Measurements from ENCODE around the gene GORASP2. TPM values are rescaled to one million over a fixed set of nuclear protein-coding genes. Genes with fewer than 3 reads are reported as not detected.

GORASP2 gene
- total RNA-seq, 1 experiment from 2014 or later, result 87.9 TPM

DNA sequence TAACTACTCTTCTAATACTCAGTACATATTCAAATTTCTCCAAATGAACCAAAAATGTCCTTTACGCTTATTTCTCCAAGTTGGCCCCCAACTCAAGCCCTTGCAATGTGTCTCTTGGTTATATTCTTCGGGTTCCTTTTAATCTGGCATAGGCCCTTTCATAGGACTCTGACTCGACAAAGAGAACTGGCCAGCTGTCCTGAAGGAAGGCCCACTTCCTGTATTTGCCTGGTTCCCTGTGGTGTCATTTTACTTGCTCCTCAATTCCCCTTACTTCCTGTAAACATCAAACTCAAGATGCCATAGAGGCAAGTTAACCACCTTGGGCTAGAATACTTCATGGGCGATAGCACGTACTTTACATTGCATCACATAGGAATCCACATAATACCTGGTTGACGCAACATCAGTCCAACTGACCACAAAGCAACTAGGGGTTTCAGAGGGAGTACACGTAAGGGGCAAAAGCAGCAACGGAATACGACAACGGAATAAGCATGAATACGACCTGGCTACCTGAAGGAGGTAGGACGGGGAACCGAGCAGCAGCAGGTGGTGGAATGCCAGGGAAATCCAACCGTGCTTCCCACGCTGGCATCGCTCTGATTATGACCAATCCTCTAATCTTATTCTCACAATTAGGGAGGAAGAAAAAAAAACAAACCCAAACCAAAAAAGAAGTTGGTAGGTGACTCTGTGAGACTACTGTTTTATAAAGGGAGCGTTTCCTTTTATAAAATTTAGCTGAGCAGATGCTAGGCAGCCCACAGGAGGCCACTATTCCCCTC is 823 bp upstream of the GORASP2 start:
- peak overlapping the region; percentile 86 for H3K27ac ChIP-seq (ENCODE audit: low read depth, low read length)
- H3K4me2 ChIP-seq (ENCODE audit: low read length), result peak overlapping the region; percentile 69
- no peaks in the 10 kb centered on the region for H3K27me3 ChIP-seq (ENCODE audit: insufficient read depth, low read length)
- H3K4me3 ChIP-seq (replicated peaks in 1 of 2; ENCODE audit: low read depth in 1 of 2, low read length in 2 of 2), result peak overlapping the region; percentile 41 to 93
- DNase-seq (ENCODE audit: low read depth, low spot score), result no peak
- TF ChIP-seq ELF1 (IDR thresholded peaks at IDR 0.05; ENCODE audit: borderline replicate concordance, low read depth), result peak; percentile 21; the same call in 1 of the 2 replicates
- no peak for TF ChIP-seq SP1 (IDR thresholded peaks at IDR 0.05; ENCODE audit: low read depth)
- no peak for TF ChIP-seq TCF7L2 (IDR thresholded peaks at IDR 0.05; ENCODE audit: borderline replicate concordance, extremely low read depth, insufficient read depth, insufficient read length)
- no peak for ATAC-seq
- intact Hi-C loops (cut with micrococcal nuclease), result no loop called here
- peak overlapping the region; percentile 54 for H3K9ac ChIP-seq (ENCODE audit: low read length)
- peaks cover 11 to 21% of the 10 kb centered on the region in 2 experiments for H3K4me1 ChIP-seq (ENCODE audit: control insufficient read depth in 1 of 2, insufficient read depth in 2 of 2, low read length in 2 of 2)
- peaks cover 40% of the 10 kb centered on the region for H3K79me2 ChIP-seq (ENCODE audit: insufficient read depth, low read length)
- RAD21 ChIA-PET (ENCODE audit: low non-redundant PET in 1 of 2, low total read pairs in 2 of 2, uncharacterized antibody in 2 of 2, unreplicated experiment in 2 of 2), result interaction anchor here in 1 of 2 experiments (1.0 kb wide), 1 partner anchor 488 kb away, joined by 3 read pairs; no protein-coding TSS in a partner anchor
- H3K36me3 ChIP-seq (ENCODE audit: control insufficient read depth in 1 of 2, insufficient read depth in 2 of 2, low read length in 2 of 2), result no peaks in the 10 kb centered on the region; a peak in 1 of 4 replicates
- H4K20me1 ChIP-seq (ENCODE audit: insufficient read depth), result peaks cover 1% of the 10 kb centered on the region; the same call in 1 of the 2 replicates
- peaks cover 0 to 10% of the 10 kb centered on the region in 2 experiments; a peak in 2 of 4 replicates for H3K9me3 ChIP-seq (ENCODE audit: control insufficient read depth in 1 of 2, insufficient read depth in 1 of 2, low read depth in 1 of 2, low read length in 2 of 2)
- CTCF ChIA-PET, result interaction anchor here (0.6 to 2.0 kb wide), 16 partner anchors 8 to 1186 kb away, joined by 3 to 9 read pairs (median 4); partner anchors contain the start of gene DYNC1I2
- H2AFZ ChIP-seq (ENCODE audit: low read depth, low read length, poor library complexity, severe bottlenecking), result peak overlapping the region; percentile 68
- POLR2A ChIA-PET, result interaction anchor here (0.9 to 1.4 kb wide), 2 partner anchors 10 to 15 kb away, joined by 3 read pairs; no protein-coding TSS in a partner anchor
- H3K9me2 ChIP-seq (ENCODE audit: insufficient read depth), result no peaks in the 10 kb centered on the region
- BruUV-seq (replicated peaks), result TSS peak; percentile 83

DNA sequence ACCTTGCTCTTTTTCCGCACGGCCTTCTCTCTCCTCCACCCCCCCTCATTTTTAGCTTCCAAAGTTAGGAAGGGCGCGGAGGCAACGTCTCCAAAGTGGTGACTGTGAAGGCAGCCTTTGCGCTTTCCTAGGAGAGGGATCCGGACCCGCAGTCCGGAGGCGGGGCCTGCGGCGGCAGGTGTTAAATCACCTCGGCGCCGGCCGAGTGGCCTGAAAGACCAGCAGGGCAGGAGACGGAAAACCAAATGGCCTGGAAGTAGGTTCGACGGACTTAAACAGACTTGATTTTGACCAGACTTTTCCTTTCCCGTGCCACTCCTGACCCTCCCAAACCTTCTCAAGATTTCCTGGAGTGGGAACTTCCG is 615 bp downstream of the GORASP2 start:
- no peaks in the 10 kb centered on the region; a peak in 1 of 4 replicates for H3K36me3 ChIP-seq (ENCODE audit: control insufficient read depth in 1 of 2, insufficient read depth in 2 of 2, low read length in 2 of 2)
- peaks cover 8% of the 10 kb centered on the region; the same call in 1 of the 2 replicates for H4K20me1 ChIP-seq (ENCODE audit: insufficient read depth)
- peak overlapping the region; percentile 83 to 93 for H3K4me3 ChIP-seq (replicated peaks in 1 of 2; ENCODE audit: low read depth in 1 of 2, low read length in 2 of 2)
- H3K9me3 ChIP-seq (ENCODE audit: control insufficient read depth in 1 of 2, insufficient read depth in 1 of 2, low read depth in 1 of 2, low read length in 2 of 2), result no peaks in the 10 kb centered on the region; a peak in 1 of 4 replicates
- peaks cover 11 to 21% of the 10 kb centered on the region in 2 experiments for H3K4me1 ChIP-seq (ENCODE audit: control insufficient read depth in 1 of 2, insufficient read depth in 2 of 2, low read length in 2 of 2)
- peak overlapping the region; percentile 96 for H3K4me2 ChIP-seq (ENCODE audit: low read length)
- H3K27ac ChIP-seq (ENCODE audit: low read depth, low read length), result peak overlapping the region; percentile 86
- ChIA-PET RAD21 (ENCODE audit: low non-redundant PET in 1 of 2, low total read pairs in 2 of 2, uncharacterized antibody in 2 of 2, unreplicated experiment in 2 of 2) (no interaction called here), POLR2A (interaction anchor here (1.4 kb wide), 1 partner anchor 12 kb away, joined by 3 read pairs; no protein-coding TSS in a partner anchor), CTCF (interaction anchor here (0.6 to 2.0 kb wide), 11 partner anchors 8 to 504 kb away, joined by 3 to 9 read pairs (median 4); partner anchors contain the start of genes DCAF17 and METTL8)
- no peaks in the 10 kb centered on the region for H3K27me3 ChIP-seq (ENCODE audit: insufficient read depth, low read length)
- no TSS peak for BruUV-seq (replicated peaks)
- DNase-seq (ENCODE audit: low read depth, low spot score) (no peak), ATAC-seq (peak; percentile 39)
- no peak overlapping the region for H2AFZ ChIP-seq (ENCODE audit: low read depth, low read length, poor library complexity, severe bottlenecking)
- peak overlapping the region; percentile 89 for H3K9ac ChIP-seq (ENCODE audit: low read length)
- peaks cover 55% of the 10 kb centered on the region for H3K79me2 ChIP-seq (ENCODE audit: insufficient read depth, low read length)
- intact Hi-C loops (cut with micrococcal nuclease), result no loop called here
- no peaks in the 10 kb centered on the region for H3K9me2 ChIP-seq (ENCODE audit: insufficient read depth)
- TF ChIP-seq SP1 (IDR thresholded peaks at IDR 0.05; ENCODE audit: low read depth) (no peak), ZFX (IDR thresholded peaks at IDR 0.05) (no peak), ELF1 (IDR thresholded peaks at IDR 0.05; ENCODE audit: borderline replicate concordance, low read depth) (no peak), EZH2 (IDR thresholded peaks at IDR 0.05) (no peak), POLR2A (IDR thresholded peaks at IDR 0.05; ENCODE audit: borderline replicate concordance, extremely low read depth, insufficient read depth, insufficient read length) (no peak), CBX3 (IDR thresholded peaks at IDR 0.05; ENCODE audit: low read depth) (no peak), CEBPB (IDR thresholded peaks at IDR 0.05; ENCODE audit: low read depth) (no peak), SRF (IDR thresholded peaks at IDR 0.05; ENCODE audit: low read depth) (no peak), ATF3 (IDR thresholded peaks at IDR 0.05) (no peak), FOSL1 (IDR thresholded peaks at IDR 0.05; ENCODE audit: low read depth) (no peak)
- TF ChIP-seq, protein P1, sequence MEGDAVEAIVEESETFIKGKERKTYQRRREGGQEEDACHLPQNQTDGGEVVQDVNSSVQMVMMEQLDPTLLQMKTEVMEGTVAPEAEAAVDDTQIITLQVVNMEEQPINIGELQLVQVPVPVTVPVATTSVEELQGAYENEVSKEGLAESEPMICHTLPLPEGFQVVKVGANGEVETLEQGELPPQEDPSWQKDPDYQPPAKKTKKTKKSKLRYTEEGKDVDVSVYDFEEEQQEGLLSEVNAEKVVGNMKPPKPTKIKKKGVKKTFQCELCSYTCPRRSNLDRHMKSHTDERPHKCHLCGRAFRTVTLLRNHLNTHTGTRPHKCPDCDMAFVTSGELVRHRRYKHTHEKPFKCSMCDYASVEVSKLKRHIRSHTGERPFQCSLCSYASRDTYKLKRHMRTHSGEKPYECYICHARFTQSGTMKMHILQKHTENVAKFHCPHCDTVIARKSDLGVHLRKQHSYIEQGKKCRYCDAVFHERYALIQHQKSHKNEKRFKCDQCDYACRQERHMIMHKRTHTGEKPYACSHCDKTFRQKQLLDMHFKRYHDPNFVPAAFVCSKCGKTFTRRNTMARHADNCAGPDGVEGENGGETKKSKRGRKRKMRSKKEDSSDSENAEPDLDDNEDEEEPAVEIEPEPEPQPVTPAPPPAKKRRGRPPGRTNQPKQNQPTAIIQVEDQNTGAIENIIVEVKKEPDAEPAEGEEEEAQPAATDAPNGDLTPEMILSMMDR (IDR thresholded peaks at IDR 0.05 in 2 of 3, conservative IDR thresholded peaks at IDR 0.05 in 1 of 3; ENCODE audit: borderline replicate concordance in 1 of 3, insufficient read depth in 1 of 3, low read depth in 2 of 3, low read length in 2 of 3), result no peak
- TF ChIP-seq, protein P2, sequence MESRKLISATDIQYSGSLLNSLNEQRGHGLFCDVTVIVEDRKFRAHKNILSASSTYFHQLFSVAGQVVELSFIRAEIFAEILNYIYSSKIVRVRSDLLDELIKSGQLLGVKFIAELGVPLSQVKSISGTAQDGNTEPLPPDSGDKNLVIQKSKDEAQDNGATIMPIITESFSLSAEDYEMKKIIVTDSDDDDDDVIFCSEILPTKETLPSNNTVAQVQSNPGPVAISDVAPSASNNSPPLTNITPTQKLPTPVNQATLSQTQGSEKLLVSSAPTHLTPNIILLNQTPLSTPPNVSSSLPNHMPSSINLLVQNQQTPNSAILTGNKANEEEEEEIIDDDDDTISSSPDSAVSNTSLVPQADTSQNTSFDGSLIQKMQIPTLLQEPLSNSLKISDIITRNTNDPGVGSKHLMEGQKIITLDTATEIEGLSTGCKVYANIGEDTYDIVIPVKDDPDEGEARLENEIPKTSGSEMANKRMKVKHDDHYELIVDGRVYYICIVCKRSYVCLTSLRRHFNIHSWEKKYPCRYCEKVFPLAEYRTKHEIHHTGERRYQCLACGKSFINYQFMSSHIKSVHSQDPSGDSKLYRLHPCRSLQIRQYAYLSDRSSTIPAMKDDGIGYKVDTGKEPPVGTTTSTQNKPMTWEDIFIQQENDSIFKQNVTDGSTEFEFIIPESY (IDR thresholded peaks at IDR 0.05; ENCODE audit: extremely low read depth, insufficient replicate concordance, low read length), result no peak
- TF ChIP-seq, protein P3, sequence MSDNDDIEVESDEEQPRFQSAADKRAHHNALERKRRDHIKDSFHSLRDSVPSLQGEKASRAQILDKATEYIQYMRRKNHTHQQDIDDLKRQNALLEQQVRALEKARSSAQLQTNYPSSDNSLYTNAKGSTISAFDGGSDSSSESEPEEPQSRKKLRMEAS (IDR thresholded peaks at IDR 0.05), result no peak
